ENCODE results near the gene POU4F3.

GRCh38 chr5:146363161-146363874 lies 24.7 kb downstream of the POU4F3 start:
- TF ChIP-seq POLR2A (IDR thresholded peaks at IDR 0.05; ENCODE audit: low read length) (no peak), GATA1 (IDR thresholded peaks at IDR 0.05; ENCODE audit: low read depth, low read length) (no peak)

Measured in erythroblast (primary cell).